ENCODE results near the gene ZNF362. TPM values are rescaled to one million over a fixed set of nuclear protein-coding genes. Genes with fewer than 3 reads are reported as not detected.
A peak's percentile ranks its signal among the peaks of the same experiment; 100 is the strongest.

Gene ZNF362
- total RNA-seq, 1 donor from 2014 or later: 20.4 TPM

- DNase-seq (ENCODE audit: low read depth): no peak
Observed at GRCh38 chr1:33324677-33325575, 68.6 kb downstream of the ZNF362 start.

GRCh38 chr1:33326785-33327184, 70.5 kb downstream of the ZNF362 start:
- no peak for DNase-seq (ENCODE audit: low read depth)

GRCh38 chr1:33327587-33328325, 71.5 kb downstream of the ZNF362 start:
- DNase-seq (ENCODE audit: low read depth): peak; percentile 95

- no peak for DNase-seq (ENCODE audit: low read depth)
Observed at GRCh38 chr1:33328817-33329216, 72.5 kb downstream of the ZNF362 start.

GRCh38 chr1:33329600-33330305, 73.5 kb downstream of the ZNF362 start:
- no peak for DNase-seq (ENCODE audit: low read depth)

GRCh38 chr1:33330361-33330890, 74.1 kb downstream of the ZNF362 start:
- no peak for DNase-seq (ENCODE audit: low read depth)

- DNase-seq (ENCODE audit: low read depth): no peak
Observed at GRCh38 chr1:33330906-33331305, 74.6 kb downstream of the ZNF362 start.

- DNase-seq (ENCODE audit: low read depth): peak; percentile 81
Observed at GRCh38 chr1:33331444-33332356, 75.4 kb downstream of the ZNF362 start.

- DNase-seq (ENCODE audit: low read depth): peak; percentile 74
Observed at GRCh38 chr1:33332357-33332789, 76.1 kb downstream of the ZNF362 start.

GRCh38 chr1:33332881-33333280, 76.6 kb downstream of the ZNF362 start:
- DNase-seq (ENCODE audit: low read depth): no peak

- no peak for DNase-seq (ENCODE audit: low read depth)
Observed at GRCh38 chr1:33334081-33334552, 77.8 kb downstream of the ZNF362 start.

- DNase-seq (ENCODE audit: low read depth): no peak
Observed at GRCh38 chr1:33335020-33335419, 78.7 kb downstream of the ZNF362 start.

GRCh38 chr1:33336580-33336979, 80.3 kb downstream of the ZNF362 start:
- DNase-seq (ENCODE audit: low read depth): no peak

- no peak for DNase-seq (ENCODE audit: low read depth)
Observed at GRCh38 chr1:33337441-33337840, 81.1 kb downstream of the ZNF362 start.

GRCh38 chr1:33338048-33338439, 81.8 kb downstream of the ZNF362 start:
- peak; percentile 67 for DNase-seq (ENCODE audit: low read depth)

GRCh38 chr1:33338440-33339211, 82.3 kb downstream of the ZNF362 start:
- DNase-seq (ENCODE audit: low read depth): peak; percentile 56

- DNase-seq (ENCODE audit: low read depth): no peak
Observed at GRCh38 chr1:33339413-33339812, 83.1 kb downstream of the ZNF362 start.

- DNase-seq (ENCODE audit: low read depth): no peak
Observed at GRCh38 chr1:33341190-33341589, 84.9 kb downstream of the ZNF362 start.

- DNase-seq (ENCODE audit: low read depth): peak; percentile 93
Observed at GRCh38 chr1:33342041-33342723, 85.9 kb downstream of the ZNF362 start.
